ENCODE results near the gene CCR5. TPM values are rescaled to one million over a fixed set of nuclear protein-coding genes. Genes with fewer than 3 reads are reported as not detected.

The CCR5 gene
- polyA plus RNA-seq, 4 donors = 0.16 to 0.68 (median 0.45) TPM

DNA sequence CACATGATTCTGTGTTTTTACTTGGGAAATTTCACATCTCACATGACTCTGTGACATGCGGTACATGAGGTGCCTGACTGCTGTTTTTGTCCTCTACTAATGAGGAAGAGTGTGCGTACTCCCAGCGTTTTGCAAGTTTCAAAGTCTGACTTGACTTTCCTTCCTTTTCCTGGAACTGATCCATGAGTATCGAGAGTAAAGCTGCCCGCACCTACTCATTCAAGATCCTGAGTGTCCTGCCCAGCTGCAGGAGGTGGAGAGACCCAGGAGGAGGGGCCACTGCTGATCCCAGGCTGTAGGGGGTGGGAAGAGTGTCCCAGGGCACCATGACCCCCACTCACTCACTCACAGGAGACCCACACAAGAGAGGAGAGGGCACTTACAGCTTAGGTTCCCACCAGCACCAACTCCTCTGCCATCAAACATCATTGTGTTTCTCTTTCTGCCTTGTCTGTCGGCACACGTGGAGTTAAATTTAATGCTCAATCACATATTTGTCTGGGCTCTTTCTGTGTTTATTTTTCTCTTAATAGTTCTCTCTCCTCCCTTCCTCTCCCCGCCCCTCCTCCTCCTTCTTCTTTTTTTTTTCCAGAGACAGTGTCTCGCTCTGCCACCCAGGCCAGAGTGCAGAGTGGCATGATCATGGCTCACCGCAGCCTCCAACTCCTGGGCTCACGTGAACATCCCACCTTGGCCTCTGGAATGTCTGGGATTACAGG is 34.7 kb downstream of the CCR5 start:
- DNase-seq (ENCODE audit: low read depth in 4 of 4, low spot score in 3 of 4) = peak in 1 of 4 donors; percentile 17

DNA sequence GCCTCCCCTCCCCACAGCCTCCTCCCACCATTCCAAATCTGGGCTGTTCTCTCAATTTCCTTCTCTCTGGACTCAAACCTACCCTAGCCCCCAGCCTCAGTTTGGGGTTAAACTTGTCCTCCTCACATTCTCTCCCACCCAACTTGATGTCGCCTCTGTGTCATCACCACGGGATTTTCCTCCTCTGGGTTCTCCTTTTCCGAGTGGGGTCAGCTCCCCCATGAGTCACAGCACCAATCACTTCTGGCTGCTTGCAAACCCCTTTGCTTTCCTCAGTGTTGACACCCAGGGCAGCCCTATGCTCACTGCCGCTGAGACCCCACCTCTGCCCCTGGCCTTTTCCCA is 35.7 kb downstream of the CCR5 start:
- no peak for DNase-seq (ENCODE audit: low read depth in 4 of 4, low spot score in 3 of 4)

DNA sequence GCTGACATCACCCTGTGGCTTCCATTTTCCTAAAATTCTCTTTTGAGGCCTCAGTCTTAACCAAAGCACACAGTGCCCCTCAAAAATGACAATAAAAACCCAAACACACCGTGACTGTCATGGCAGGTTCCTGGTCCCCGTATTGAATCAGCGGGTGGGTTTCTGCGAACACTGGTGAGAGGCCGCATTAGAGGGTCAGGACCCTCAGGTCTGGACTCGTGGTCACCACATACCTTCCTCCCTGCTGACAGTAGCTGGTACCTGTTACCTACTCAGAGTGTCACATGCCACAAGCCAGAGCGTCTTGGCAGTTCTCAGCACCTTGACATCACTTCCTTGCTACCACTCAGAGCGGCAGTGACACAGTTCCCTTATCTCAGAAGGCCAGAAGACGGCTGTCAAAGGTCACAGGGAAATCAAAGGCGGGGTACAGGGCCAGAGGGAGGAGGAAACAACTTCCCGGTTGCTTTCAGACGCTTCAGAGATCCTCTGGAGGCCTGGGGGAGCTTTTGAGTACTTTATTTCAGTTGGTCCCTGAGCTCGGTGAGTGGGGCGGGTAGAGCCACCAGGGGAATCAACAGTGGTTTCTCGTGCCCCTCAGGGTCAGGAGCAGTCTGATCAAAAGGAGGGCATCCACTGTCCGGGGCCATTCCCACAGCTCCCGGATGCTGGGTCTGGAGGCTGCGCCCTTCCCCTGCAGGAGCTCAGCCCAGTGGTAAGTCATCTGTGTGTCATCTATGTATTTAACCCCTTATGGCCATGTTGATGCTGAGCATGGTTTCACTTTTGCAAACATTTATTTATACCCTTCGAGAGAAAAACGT is 36.3 kb downstream of the CCR5 start, which contains the start of the genes CCR5AS and CCRL2:
CCR5AS (minus strand) TSS at position 279 of the 824 bp plus-strand sequence.
CCRL2 (plus strand) TSS at position 472 of the 824 bp plus-strand sequence. CDS start 821 bp downstream, outside the sequence.
- peak in 1 of 4 donors; percentile 10 for DNase-seq (ENCODE audit: low read depth in 4 of 4, low spot score in 3 of 4)

- no peak for DNase-seq (ENCODE audit: low read depth in 4 of 4, low spot score in 3 of 4)
These were observed 37.2 kb downstream of the CCR5 start for GRCh38 chr3:46407970-46408369.

GRCh38 chr3:46408853-46409252 is 38.1 kb downstream of the CCR5 start:
- no peak for DNase-seq (ENCODE audit: low read depth in 4 of 4, low spot score in 3 of 4)

DNA sequence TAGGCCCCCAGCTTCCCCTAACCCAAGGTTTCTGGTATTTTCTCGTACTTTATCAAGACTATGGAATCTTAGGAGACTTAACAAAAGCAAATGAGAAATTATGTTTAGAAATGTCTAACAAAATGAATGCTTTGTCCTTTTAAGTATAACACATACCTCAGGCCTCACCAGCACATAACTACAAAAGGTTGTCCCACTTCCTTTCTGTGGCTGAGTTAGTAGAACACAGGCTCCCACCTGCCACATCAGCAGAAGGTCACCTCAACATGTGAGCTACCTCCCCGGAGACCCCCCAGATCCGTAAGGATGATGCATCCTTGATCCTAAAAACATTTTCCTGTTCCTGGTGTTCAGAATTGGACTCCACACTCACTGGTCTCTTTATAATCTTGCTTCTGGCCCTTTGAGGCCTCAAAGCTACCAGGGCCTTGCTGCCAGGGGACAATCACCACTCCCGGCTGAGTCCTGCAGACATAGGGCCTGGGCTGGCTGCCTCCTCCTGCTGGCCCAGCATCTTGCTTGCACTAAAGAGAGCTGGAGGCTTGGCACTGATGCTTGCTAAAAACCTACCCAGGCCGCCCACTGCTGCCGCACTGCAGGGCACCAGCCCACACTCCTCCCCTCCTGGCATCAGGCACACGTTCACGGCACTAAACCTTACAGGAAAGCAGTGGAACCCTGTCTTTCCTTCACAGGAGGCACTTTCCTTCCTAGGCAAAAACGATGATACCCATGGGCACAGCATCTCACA is 39.2 kb downstream of the CCR5 start:
- DNase-seq (ENCODE audit: low read depth in 4 of 4, low spot score in 3 of 4) = no peak

DNA sequence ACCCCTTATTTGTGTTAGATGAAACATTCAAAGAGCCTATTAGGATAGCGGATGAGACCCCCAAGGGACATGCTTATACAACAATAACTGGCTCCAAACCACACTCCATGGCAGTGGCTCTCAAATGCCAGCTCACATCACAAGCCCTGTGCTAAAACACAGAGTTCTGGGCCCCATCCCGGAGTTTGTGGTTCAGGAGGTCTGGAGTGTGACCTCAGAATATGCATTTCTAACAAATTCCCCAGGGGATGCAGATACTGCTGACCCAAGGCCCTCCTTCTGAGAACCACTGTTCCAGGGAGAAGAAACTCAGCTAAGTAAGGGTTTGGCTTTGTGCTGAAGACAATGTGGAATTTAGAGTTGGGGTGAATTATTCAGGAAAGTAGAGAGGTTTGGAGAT is 39.9 kb downstream of the CCR5 start:
- no peak for DNase-seq (ENCODE audit: low read depth in 4 of 4, low spot score in 3 of 4)

GRCh38 chr3:46411271-46411670 is 40.5 kb downstream of the CCR5 start:
- no peak for DNase-seq (ENCODE audit: low read depth in 4 of 4, low spot score in 3 of 4)

GRCh38 chr3:46412786-46413298 is 42.1 kb downstream of the CCR5 start:
- no peak for DNase-seq (ENCODE audit: low read depth in 4 of 4, low spot score in 3 of 4)

DNA sequence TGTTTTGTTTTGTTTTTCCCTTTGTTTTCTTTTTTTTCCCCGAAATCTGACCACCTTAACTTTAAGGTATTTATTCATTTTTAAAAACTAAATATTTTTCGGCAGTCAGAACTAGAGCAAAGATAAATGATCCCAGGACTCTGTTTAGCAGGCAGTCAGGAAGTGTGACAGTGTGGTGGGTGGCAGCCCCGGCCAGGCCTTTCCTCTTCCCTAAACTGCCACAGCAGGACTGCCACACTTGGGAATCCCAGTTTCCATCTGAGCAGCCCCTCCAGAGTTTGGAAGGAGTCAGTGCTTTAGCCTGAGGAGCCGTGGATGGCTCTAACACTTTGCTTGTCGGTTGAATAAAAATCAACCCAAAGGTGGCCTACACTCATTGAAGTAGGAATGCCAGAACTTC is 43.2 kb downstream of the CCR5 start:
- no peak for DNase-seq (ENCODE audit: low read depth in 4 of 4, low spot score in 3 of 4)

DNA sequence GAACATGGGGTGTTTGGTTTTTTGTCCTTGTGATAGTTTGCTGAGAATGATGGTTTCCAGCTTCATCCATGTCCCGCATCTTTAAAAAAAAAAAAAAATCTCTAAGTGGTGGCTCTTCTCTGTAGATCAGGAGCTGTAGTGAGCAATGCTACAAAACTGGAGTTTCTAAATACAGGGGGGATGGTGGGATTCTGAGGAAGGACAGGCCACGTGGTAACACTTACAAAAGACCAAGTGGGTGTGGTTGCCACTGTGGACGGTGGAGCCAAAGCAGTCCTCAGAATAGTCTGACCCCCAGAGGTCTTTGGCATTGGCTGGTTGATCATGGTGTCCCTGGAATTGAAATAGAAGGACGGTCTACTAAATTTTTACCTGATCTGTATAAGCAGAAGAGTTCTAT is 44.0 kb downstream of the CCR5 start:
- no peak for DNase-seq (ENCODE audit: low read depth in 4 of 4, low spot score in 3 of 4)

GRCh38 chr3:46416125-46416810 is 45.5 kb downstream of the CCR5 start:
- DNase-seq (ENCODE audit: low read depth in 4 of 4, low spot score in 3 of 4) = no peak

GRCh38 chr3:46416811-46417510 is 46.2 kb downstream of the CCR5 start:
- DNase-seq (ENCODE audit: low read depth in 4 of 4, low spot score in 3 of 4) = no peak

DNA sequence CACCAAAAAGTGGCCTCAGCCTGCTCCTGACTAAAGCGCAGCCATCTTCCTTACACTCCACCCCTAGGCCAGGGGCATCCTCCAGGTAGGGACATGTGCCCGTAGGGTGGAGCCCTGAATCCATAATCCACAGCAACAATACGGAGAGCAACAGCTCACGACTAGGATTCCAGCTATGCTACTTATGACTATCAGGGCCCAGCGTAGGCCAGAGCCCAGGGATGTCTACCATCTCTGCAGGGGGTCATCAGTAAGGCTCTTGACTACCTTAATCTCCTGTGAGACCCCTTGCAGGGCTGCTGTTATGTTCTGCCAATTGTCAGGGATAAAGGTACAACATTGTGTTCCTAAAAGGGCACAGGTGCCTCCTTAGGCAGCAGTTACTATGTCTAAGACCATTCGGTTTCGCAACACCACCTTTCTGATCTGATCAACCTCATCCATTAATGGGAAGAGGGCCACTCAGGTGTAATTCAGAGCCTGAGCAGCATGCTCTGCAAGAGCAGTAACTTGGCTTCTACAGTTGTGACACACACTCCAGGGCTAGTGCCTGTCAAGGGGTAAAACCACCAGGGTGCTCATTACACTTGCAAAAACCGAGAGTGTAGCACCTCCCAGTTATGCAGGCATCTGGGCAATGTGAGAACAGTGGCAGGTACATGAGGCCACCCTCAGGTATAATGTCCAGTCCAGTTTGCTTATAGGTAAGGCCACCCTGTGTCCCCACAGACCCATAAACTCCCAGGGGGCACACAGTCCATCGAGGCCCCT is 47.3 kb downstream of the CCR5 start:
- no peak for DNase-seq (ENCODE audit: low read depth in 4 of 4, low spot score in 3 of 4)

DNA sequence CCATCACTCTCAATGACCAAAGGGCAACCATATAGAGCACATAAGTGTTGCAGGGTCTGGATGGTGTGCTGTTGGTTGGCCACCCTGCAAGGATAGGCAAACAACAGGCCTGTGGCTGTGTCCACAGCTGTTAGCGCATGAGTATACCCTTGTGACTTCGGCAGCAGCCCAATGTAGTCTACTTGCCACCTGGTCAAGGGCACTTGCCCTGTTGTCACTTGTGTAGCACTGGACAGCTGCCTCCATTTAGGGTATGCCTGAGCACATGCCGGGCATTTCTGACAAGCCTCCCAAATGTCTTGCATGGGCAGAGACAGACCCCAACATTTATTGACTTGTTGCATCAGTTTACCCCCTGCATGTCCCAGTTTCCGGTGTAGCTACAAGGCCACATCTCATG is 49.1 kb downstream of the CCR5 start:
- no peak for DNase-seq (ENCODE audit: low read depth in 4 of 4, low spot score in 3 of 4)

- DNase-seq (ENCODE audit: low read depth in 4 of 4, low spot score in 3 of 4) = no peak
These were observed 50.2 kb downstream of the CCR5 start for GRCh38 chr3:46420931-46421330.

DNA sequence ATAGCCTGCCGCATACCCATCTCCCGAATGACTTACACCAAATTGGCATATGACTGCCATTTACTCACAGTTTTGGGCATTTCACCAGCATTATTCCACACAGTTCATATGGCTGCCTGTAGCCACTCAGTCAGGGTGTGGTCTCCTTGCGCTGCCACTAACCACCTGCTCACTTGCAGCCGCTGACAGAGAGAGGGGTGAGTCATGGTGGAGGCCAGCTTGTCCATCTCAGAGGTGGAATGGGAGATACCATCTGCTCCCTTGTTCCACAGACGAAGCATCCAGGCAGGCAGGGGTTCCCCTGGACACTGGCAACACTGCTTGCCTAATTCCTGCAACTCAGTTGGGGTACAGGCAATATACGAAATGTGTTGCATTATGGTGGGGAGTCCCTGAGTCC is 51.9 kb downstream of the CCR5 start:
- no peak for DNase-seq (ENCODE audit: low read depth in 4 of 4, low spot score in 3 of 4)

GRCh38 chr3:46423588-46423987 is 52.8 kb downstream of the CCR5 start:
- DNase-seq (ENCODE audit: low read depth in 4 of 4, low spot score in 3 of 4) = no peak
